ENCODE measurements around the gene CCR2. TPM values are rescaled to one million over a fixed set of nuclear protein-coding genes. Genes with fewer than 3 reads are reported as not detected.
A peak's percentile ranks its signal among the peaks of the same experiment; 100 is the strongest.

Gene CCR2
- total RNA-seq, 2 experiments from 2014 or later = not detected

GRCh38 chr3:46365737-46366524 is 12.0 kb downstream of the CCR2 start:
- ChIA-PET CTCF (ENCODE audit: unreplicated experiment) (no interaction called here), POLR2A (no interaction called here)
- Histone ChIP-seq H3K27ac (ENCODE audit: low read depth, low read length, poor library complexity, severe bottlenecking) (no peak overlapping the region), H3K4me2 (ENCODE audit: low read length) (no peak overlapping the region), H3K9me3 (ENCODE audit: low read length) (no peaks in the 10 kb centered on the region), H3K9me2 (ENCODE audit: insufficient read depth, low read length) (no peaks in the 10 kb centered on the region), H4K20me1 (ENCODE audit: insufficient read depth, low read length) (no peaks in the 10 kb centered on the region), H3K36me3 (ENCODE audit: insufficient read depth, low read length) (no peaks in the 10 kb centered on the region), H3K4me3 (ENCODE audit: low read depth, low read length, poor library complexity, severe bottlenecking) (no peak overlapping the region), H3K4me1 (ENCODE audit: insufficient read depth, low read length, poor library complexity, severe bottlenecking) (no peaks in the 10 kb centered on the region), H2AFZ (ENCODE audit: low read length) (no peak overlapping the region), H3K79me2 (ENCODE audit: insufficient read depth, low read depth, low read length) (no peaks in the 10 kb centered on the region)
- no TSS peak for BruUV-seq (replicated peaks)
- intact Hi-C loops (cut with micrococcal nuclease; ENCODE audit: unreplicated experiment) = no loop called here
- no peak for TF ChIP-seq EZH2phosphoT487 (IDR thresholded peaks at IDR 0.05; ENCODE audit: borderline replicate concordance, low read depth, low read length)
- no peak for TF ChIP-seq CTCF (conservative IDR thresholded peaks at IDR 0.05; ENCODE audit: low read length)
- no peak for DNase-seq (ENCODE audit: low spot score)

GRCh38 chr3:46367811-46368210 is 13.9 kb downstream of the CCR2 start:
- DNase-seq (ENCODE audit: low spot score) = no peak
- no peak overlapping the region for H3K4me3 ChIP-seq (ENCODE audit: low read depth, low read length, poor library complexity, severe bottlenecking)
- no TSS peak for BruUV-seq (replicated peaks)
- H3K36me3 ChIP-seq (ENCODE audit: insufficient read depth, low read length) = no peaks in the 10 kb centered on the region
- H4K20me1 ChIP-seq (ENCODE audit: insufficient read depth, low read length) = no peaks in the 10 kb centered on the region
- TF ChIP-seq CTCF (conservative IDR thresholded peaks at IDR 0.05; ENCODE audit: low read length) = no peak
- no peak for TF ChIP-seq EZH2phosphoT487 (IDR thresholded peaks at IDR 0.05; ENCODE audit: borderline replicate concordance, low read depth, low read length)
- CTCF ChIA-PET (ENCODE audit: unreplicated experiment) = no interaction called here
- no peaks in the 10 kb centered on the region for H3K79me2 ChIP-seq (ENCODE audit: insufficient read depth, low read depth, low read length)
- intact Hi-C loops (cut with micrococcal nuclease; ENCODE audit: unreplicated experiment) = no loop called here
- no peak overlapping the region for H3K27ac ChIP-seq (ENCODE audit: low read depth, low read length, poor library complexity, severe bottlenecking)
- no peaks in the 10 kb centered on the region for H3K9me3 ChIP-seq (ENCODE audit: low read length)
- POLR2A ChIA-PET = no interaction called here
- no peaks in the 10 kb centered on the region for H3K9me2 ChIP-seq (ENCODE audit: insufficient read depth, low read length)
- H3K4me2 ChIP-seq (ENCODE audit: low read length) = no peak overlapping the region
- H2AFZ ChIP-seq (ENCODE audit: low read length) = no peak overlapping the region
- no peaks in the 10 kb centered on the region for H3K4me1 ChIP-seq (ENCODE audit: insufficient read depth, low read length, poor library complexity, severe bottlenecking)

- no peak overlapping the region; the same call in 1 of the 2 replicates for H2AFZ ChIP-seq (ENCODE audit: low read length)
- H3K4me2 ChIP-seq (ENCODE audit: low read length) = no peak overlapping the region
- BruUV-seq (replicated peaks) = no TSS peak
- H3K4me3 ChIP-seq (ENCODE audit: low read depth, low read length, poor library complexity, severe bottlenecking) = no peak overlapping the region
- peak; percentile 48 for DNase-seq (ENCODE audit: low spot score)
- ChIA-PET CTCF (ENCODE audit: unreplicated experiment) (interaction anchor here (1.7 kb wide), 1 partner anchor 10 kb away, joined by 7 read pairs; no protein-coding TSS in a partner anchor), POLR2A (interaction anchor here (1.4 kb wide), 1 partner anchor 74 kb away, joined by 3 read pairs; no protein-coding TSS in a partner anchor)
- no peaks in the 10 kb centered on the region for H3K9me2 ChIP-seq (ENCODE audit: insufficient read depth, low read length)
- H4K20me1 ChIP-seq (ENCODE audit: insufficient read depth, low read length) = no peaks in the 10 kb centered on the region
- no peaks in the 10 kb centered on the region for H3K36me3 ChIP-seq (ENCODE audit: insufficient read depth, low read length)
- no peak overlapping the region for H3K27ac ChIP-seq (ENCODE audit: low read depth, low read length, poor library complexity, severe bottlenecking)
- no peaks in the 10 kb centered on the region for H3K79me2 ChIP-seq (ENCODE audit: insufficient read depth, low read depth, low read length)
- H3K4me1 ChIP-seq (ENCODE audit: insufficient read depth, low read length, poor library complexity, severe bottlenecking) = no peaks in the 10 kb centered on the region
- TF ChIP-seq CTCF (conservative IDR thresholded peaks at IDR 0.05; ENCODE audit: low read length) (peak; percentile 63), EZH2phosphoT487 (IDR thresholded peaks at IDR 0.05; ENCODE audit: borderline replicate concordance, low read depth, low read length) (no peak)
- intact Hi-C loops (cut with micrococcal nuclease; ENCODE audit: unreplicated experiment) = no loop called here
- H3K9me3 ChIP-seq (ENCODE audit: low read length) = no peaks in the 10 kb centered on the region
Measured at GRCh38 chr3:46368569-46368968, 14.7 kb downstream of the CCR2 start.
